ENCODE data around the gene RORC. TPM values are rescaled to one million over a fixed set of nuclear protein-coding genes. Genes with fewer than 3 reads are reported as not detected.
"Not testable (repeated sequence)": the region's sequence is repeated elsewhere in the genome, so short reads cannot be mapped to it uniquely, and the experiment has no call there.

The RORC gene
- 10 to 100 TPM; 55.4 to 70.4 TPM for total RNA-seq
- 30.9 TPM for polyA plus RNA-seq (ENCODE audit: insufficient read depth, low read depth, low replicate concordance)
- long read RNA-seq, donor 1 = 0 reads
- long read RNA-seq, donor 2 = 0 reads

- DNase-seq = peak; percentile 79
- Histone ChIP-seq H3K27ac (peak within 1 kb of the TSS; percentile 5 to 59), H3K27me3 (no peaks in the 10 kb centered on the region), H3K36me3 (ENCODE audit: low read depth, missing control alignments) (no peaks in the 10 kb centered on the region), H3K4me3 (peak within 1 kb of the TSS in 1 of 2 donors; percentile 62), H3K9me3 (no peaks in the 10 kb centered on the region), H3K4me1 (peaks cover 23% of the 10 kb centered on the region)
- TF ChIP-seq, protein P1, sequence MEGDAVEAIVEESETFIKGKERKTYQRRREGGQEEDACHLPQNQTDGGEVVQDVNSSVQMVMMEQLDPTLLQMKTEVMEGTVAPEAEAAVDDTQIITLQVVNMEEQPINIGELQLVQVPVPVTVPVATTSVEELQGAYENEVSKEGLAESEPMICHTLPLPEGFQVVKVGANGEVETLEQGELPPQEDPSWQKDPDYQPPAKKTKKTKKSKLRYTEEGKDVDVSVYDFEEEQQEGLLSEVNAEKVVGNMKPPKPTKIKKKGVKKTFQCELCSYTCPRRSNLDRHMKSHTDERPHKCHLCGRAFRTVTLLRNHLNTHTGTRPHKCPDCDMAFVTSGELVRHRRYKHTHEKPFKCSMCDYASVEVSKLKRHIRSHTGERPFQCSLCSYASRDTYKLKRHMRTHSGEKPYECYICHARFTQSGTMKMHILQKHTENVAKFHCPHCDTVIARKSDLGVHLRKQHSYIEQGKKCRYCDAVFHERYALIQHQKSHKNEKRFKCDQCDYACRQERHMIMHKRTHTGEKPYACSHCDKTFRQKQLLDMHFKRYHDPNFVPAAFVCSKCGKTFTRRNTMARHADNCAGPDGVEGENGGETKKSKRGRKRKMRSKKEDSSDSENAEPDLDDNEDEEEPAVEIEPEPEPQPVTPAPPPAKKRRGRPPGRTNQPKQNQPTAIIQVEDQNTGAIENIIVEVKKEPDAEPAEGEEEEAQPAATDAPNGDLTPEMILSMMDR (IDR thresholded peaks at IDR 0.05) = no peak
- no peak for TF ChIP-seq POLR2A (IDR thresholded peaks at IDR 0.05)
- intact Hi-C loops (cut with DNase I; ENCODE audit: low total_unique reads) = no loop called here
- 58 to 59% methylated on average over 5 of the region's 5 CpGs for WGBS, 2 donors
These were observed at the start of gene RORC for GRCh38 chr1:151831605-151832004. RORC (minus strand) TSS chr1:151831802; CDS start chr1:151831764, 38 bp downstream.

DNA sequence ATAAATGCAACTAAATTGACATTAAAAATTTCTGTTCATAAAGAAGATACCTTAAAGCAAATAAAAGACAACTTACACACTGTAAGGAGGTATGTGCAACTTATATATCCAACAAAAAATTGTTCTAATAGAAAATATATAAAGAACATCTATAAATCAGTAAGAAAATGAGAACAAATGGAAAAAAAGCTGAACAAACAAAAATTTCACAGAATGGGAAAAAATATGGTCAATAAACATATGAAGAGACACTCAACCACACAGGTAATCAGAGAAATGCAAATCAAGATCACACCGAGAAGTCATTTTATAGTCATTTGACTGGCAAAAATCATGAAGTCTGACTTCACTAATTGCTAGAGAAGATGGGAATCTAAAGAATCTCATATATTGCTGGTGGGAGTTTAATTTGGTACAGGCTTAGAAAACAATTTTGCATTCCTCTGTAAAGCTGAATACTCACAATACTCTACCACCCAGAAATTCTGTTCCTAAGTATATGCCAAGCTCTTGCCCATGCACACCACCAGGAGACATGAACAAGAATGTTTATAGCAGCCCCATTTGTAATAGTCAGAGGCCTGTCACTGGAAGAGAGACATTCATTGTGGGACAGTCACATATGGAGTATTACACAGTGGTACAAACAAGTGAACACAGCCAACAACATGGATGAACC is 44.0 kb upstream of the RORC start:
- H3K27me3 ChIP-seq = no peaks in the 10 kb centered on the region
- no peak for TF ChIP-seq POLR2A (IDR thresholded peaks at IDR 0.05)
- TF ChIP-seq, protein P1 (IDR thresholded peaks at IDR 0.05) = no peak
- H3K4me1 ChIP-seq = no peaks in the 10 kb centered on the region
- H3K27ac ChIP-seq = no peak overlapping the region
- no peak overlapping the region for H3K4me3 ChIP-seq
- no peaks in the 10 kb centered on the region for H3K36me3 ChIP-seq (ENCODE audit: low read depth, missing control alignments)
- no peaks in the 10 kb centered on the region for H3K9me3 ChIP-seq
- DNase-seq = no peak
- intact Hi-C loops (cut with DNase I; ENCODE audit: low total_unique reads) = no loop called here
- 91 to 100% methylated on average over 1 of the region's 1 CpG for WGBS, 2 donors

DNA sequence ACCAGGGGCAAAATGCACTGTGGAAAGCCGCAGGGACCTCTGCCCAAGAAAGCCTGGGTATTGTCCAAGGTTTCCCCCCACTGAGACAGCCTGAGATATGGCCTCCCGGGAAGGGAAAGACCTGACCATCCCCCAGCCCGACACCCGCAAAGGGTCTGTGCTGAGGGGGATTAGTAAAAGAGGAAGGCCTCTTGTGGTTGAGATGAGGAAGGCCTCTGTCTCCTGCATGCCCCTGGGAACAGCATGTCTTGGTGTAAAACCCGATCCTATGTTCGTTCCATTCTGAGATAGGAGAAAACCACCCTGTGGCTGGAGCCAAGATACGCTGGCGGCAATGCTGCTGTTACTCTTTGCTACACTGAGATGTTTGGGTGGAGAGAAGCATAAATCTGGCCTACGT is 41.2 kb upstream of the RORC start:
- DNase-seq; H3K36me3 ChIP-seq (ENCODE audit: low read depth, missing control alignments); H3K27ac ChIP-seq; H3K9me3 ChIP-seq; H3K27me3 ChIP-seq; H3K4me1 ChIP-seq; H3K4me3 ChIP-seq; intact Hi-C loops (cut with DNase I; ENCODE audit: low total_unique reads): not testable (repeated sequence)
- WGBS, 2 donors = 68 to 79% methylated on average over 8 to 9 of the region's 9 CpGs

DNA sequence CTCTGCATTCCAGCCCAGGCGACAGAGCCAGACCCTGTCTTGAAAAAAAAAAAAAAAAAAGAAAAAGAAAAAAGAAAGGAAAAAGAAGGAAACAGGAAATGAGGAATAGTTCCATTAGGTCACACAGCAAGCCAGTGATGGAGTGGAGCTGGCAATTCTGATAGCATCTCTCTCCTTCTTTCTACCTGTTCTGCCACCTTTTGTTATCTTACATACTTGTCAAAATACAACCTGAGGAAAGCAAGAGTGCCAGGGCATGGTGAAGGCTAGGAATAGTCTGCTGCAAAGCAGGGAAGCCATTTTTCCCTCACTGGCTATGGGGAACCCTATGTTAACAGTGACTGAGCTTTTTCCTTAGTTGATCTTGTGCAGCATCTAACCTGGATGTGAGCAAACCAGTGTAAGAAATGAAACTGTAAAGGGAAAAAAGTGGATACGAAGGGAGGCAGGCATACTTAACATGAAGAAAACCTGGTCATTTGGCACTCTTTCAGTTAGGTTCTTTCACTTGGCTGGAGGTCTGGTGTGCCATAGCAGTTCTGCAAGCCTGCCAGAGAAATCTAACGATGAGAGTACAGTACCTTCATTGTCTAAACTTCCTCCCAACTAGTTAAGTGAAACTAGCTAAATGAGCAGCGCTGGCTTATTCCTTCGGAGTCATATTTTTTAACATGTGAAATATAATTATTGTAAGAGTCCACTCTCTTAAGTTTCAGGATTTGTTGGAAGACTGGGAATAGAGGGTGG is 39.9 kb upstream of the RORC start:
- no peaks in the 10 kb centered on the region for H3K4me1 ChIP-seq
- no peak for DNase-seq
- intact Hi-C loops (cut with DNase I; ENCODE audit: low total_unique reads) = no loop called here
- WGBS, 2 donors = 39 to 54% methylated on average over 5 of the region's 5 CpGs
- H3K27me3 ChIP-seq = no peaks in the 10 kb centered on the region
- no peaks in the 10 kb centered on the region for H3K36me3 ChIP-seq (ENCODE audit: low read depth, missing control alignments)
- H3K9me3 ChIP-seq = no peaks in the 10 kb centered on the region
- H3K27ac ChIP-seq = no peak overlapping the region
- no peak overlapping the region for H3K4me3 ChIP-seq
- TF ChIP-seq, protein P1 (IDR thresholded peaks at IDR 0.05) = no peak
- no peak for TF ChIP-seq POLR2A (IDR thresholded peaks at IDR 0.05)

DNA sequence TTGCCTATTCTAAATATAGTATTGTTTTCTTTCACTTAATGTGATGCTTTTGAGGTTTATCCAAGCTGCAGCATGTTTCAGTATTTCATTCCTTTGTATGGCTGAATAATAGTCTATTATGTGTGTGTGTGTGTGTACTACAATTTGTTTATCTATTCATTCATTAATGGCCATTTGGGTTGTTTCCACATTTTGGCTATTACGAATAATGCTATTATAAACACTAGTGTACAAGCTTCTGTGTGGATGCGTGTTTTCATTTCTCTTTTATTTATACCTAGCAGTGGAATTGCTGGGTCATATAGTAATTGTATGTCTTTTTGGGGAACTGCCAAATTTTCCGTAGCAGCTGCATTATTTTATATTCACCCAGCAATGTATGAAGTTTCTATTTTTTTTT is 36.9 kb upstream of the RORC start:
- intact Hi-C loops (cut with DNase I; ENCODE audit: low total_unique reads) = no loop called here
- H3K9me3 ChIP-seq = no peaks in the 10 kb centered on the region
- no peak overlapping the region for H3K27ac ChIP-seq
- H3K27me3 ChIP-seq = no peaks in the 10 kb centered on the region
- H3K4me1 ChIP-seq = no peaks in the 10 kb centered on the region
- no peak for DNase-seq
- H3K36me3 ChIP-seq (ENCODE audit: low read depth, missing control alignments) = no peaks in the 10 kb centered on the region
- TF ChIP-seq, protein P1 (IDR thresholded peaks at IDR 0.05) = no peak
- TF ChIP-seq POLR2A (IDR thresholded peaks at IDR 0.05) = no peak
- H3K4me3 ChIP-seq = no peak overlapping the region
- WGBS, 2 donors = 37 to 44% methylated on average over 3 of the region's 3 CpGs

Data from testis (tissue), 5 donors.